ENCODE measurements around the gene DCAF4L1. TPM values are rescaled to one million over a fixed set of nuclear protein-coding genes. Genes with fewer than 3 reads are reported as not detected.

The DCAF4L1 gene
- total RNA-seq, 1 donor from 2014 or later = 0.17 TPM

- no peak for DNase-seq (ENCODE audit: extremely low spot score, unreplicated experiment)
- Mint-ChIP-seq H3K27me3 (no peaks in the 10 kb centered on the region), H3K4me3 (no peak overlapping the region), H3K36me3 (no peaks in the 10 kb centered on the region), H3K4me1 (ENCODE audit: unreplicated experiment) (no peaks in the 10 kb centered on the region), H3K27ac (no peak overlapping the region), H3K9me3 (no peaks in the 10 kb centered on the region)
- TF ChIP-seq CTCF (conservative IDR thresholded peaks at IDR 0.05) = no peak
Observed at GRCh38 chr4:41976775-41977516, 4.6 kb upstream of the DCAF4L1 start.

- no peak for TF ChIP-seq CTCF (conservative IDR thresholded peaks at IDR 0.05)
- Mint-ChIP-seq H3K36me3 (no peaks in the 10 kb centered on the region), H3K27me3 (no peaks in the 10 kb centered on the region), H3K4me3 (no peak overlapping the region), H3K4me1 (ENCODE audit: unreplicated experiment) (no peaks in the 10 kb centered on the region), H3K27ac (no peak overlapping the region), H3K9me3 (no peaks in the 10 kb centered on the region)
- DNase-seq (ENCODE audit: extremely low spot score, unreplicated experiment) = no peak
Observed at GRCh38 chr4:41977709-41978108, 3.8 kb upstream of the DCAF4L1 start.

- DNase-seq (ENCODE audit: extremely low spot score, unreplicated experiment) = no peak
- Mint-ChIP-seq H3K36me3 (no peaks in the 10 kb centered on the region), H3K9me3 (no peaks in the 10 kb centered on the region), H3K4me1 (ENCODE audit: unreplicated experiment) (no peaks in the 10 kb centered on the region), H3K4me3 (no peak overlapping the region), H3K27ac (no peak overlapping the region), H3K27me3 (no peaks in the 10 kb centered on the region)
- no peak for TF ChIP-seq CTCF (conservative IDR thresholded peaks at IDR 0.05)
Observed at GRCh38 chr4:41982716-41983115, 1.2 kb downstream of the DCAF4L1 start.

GRCh38 chr4:41985151-41985550 lies 3.6 kb downstream of the DCAF4L1 start:
- no peaks in the 10 kb centered on the region for H3K9me3 Mint-ChIP-seq
- no peaks in the 10 kb centered on the region for H3K36me3 Mint-ChIP-seq
- no peak for DNase-seq (ENCODE audit: extremely low spot score, unreplicated experiment)
- H3K27me3 Mint-ChIP-seq = no peaks in the 10 kb centered on the region
- no peak overlapping the region for H3K4me3 Mint-ChIP-seq
- H3K27ac Mint-ChIP-seq = no peak overlapping the region
- TF ChIP-seq CTCF (conservative IDR thresholded peaks at IDR 0.05) = no peak
- H3K4me1 Mint-ChIP-seq (ENCODE audit: unreplicated experiment) = peaks cover 9% of the 10 kb centered on the region

- H3K36me3 Mint-ChIP-seq = no peaks in the 10 kb centered on the region
- peak overlapping the region; percentile 97 for H3K27ac Mint-ChIP-seq
- H3K4me3 Mint-ChIP-seq = peak overlapping the region; percentile 99
- H3K4me1 Mint-ChIP-seq (ENCODE audit: unreplicated experiment) = peaks cover 14% of the 10 kb centered on the region
- TF ChIP-seq CTCF (conservative IDR thresholded peaks at IDR 0.05) = no peak
- DNase-seq (ENCODE audit: extremely low spot score, unreplicated experiment) = no peak
- no peaks in the 10 kb centered on the region for H3K27me3 Mint-ChIP-seq
- no peaks in the 10 kb centered on the region for H3K9me3 Mint-ChIP-seq
Observed at GRCh38 chr4:41989994-41990364, 8.4 kb downstream of the DCAF4L1 start.

Data from type B pancreatic cell (in vitro differentiated cells).